NB4 (cell line): Measurements from ENCODE around the gene TPBG.

Experiments
- POLR2A ChIP-seq: IDR thresholded peaks from 2 replicates; pipeline ENCODE4 v1.6.1; 2011; ENCODE audit warnings: mild to moderate bottlenecking; ENCODE audit not compliant: insufficient read length; ENCODE audit errors: extremely low read depth
- TF ChIP-seq, protein P1 (sequence below): IDR thresholded peaks from one replicate; pipeline ENCODE4 v1.5.1; 2012; ENCODE audit warnings: low read depth, low read length
- TF ChIP-seq, protein P2 (sequence below): IDR thresholded peaks from 2 replicates; pipeline ENCODE4 v1.6.1; 2011; ENCODE audit warnings: low read depth, low read length

DNA sequence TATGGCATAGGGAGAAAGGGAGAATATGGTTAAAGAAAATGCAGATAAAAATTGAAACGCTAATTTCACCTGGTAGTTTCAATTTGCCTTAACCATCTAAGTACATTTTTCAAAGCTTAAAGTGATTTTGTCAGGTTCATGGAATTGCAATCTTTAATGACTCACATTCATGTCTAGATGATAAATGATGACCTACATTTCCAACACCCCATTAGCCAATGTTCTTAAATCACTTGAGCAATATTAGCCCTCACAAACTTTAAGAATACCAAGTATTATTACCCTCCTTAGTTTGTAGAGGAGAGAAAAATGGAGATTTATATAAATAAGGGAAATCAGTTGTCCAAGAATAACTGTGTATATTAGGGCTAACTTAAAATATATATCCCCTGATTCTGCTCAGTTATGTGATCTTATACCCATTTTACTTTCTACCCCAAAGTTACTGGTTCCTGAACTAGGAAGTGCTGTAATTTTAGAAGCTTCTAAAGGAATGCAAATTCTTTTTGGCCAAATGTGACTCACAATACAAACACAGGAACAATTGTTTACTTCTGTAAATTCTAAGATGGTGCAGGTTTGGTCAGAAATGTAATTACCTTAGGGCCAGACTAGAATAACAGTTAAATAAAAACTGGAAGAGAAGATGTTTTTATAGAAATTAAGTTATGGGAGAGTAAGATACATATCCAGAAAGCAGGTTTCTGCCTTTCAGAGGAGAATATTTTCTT, 34.5 kb downstream of the TPBG start:
- TF ChIP-seq, protein P1, sequence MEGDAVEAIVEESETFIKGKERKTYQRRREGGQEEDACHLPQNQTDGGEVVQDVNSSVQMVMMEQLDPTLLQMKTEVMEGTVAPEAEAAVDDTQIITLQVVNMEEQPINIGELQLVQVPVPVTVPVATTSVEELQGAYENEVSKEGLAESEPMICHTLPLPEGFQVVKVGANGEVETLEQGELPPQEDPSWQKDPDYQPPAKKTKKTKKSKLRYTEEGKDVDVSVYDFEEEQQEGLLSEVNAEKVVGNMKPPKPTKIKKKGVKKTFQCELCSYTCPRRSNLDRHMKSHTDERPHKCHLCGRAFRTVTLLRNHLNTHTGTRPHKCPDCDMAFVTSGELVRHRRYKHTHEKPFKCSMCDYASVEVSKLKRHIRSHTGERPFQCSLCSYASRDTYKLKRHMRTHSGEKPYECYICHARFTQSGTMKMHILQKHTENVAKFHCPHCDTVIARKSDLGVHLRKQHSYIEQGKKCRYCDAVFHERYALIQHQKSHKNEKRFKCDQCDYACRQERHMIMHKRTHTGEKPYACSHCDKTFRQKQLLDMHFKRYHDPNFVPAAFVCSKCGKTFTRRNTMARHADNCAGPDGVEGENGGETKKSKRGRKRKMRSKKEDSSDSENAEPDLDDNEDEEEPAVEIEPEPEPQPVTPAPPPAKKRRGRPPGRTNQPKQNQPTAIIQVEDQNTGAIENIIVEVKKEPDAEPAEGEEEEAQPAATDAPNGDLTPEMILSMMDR = no peak
- TF ChIP-seq, protein P2, sequence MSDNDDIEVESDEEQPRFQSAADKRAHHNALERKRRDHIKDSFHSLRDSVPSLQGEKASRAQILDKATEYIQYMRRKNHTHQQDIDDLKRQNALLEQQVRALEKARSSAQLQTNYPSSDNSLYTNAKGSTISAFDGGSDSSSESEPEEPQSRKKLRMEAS = no peak
- TF ChIP-seq POLR2A = no peak
